ENCODE data around the gene DERA. TPM values are rescaled to one million over a fixed set of nuclear protein-coding genes. Genes with fewer than 3 reads are reported as not detected.

Gene DERA
- 10 to 100 TPM; 33.0 to 33.7 TPM for total RNA-seq

GRCh38 chr12:15910864-15911721 lies at the start of gene DERA:
DERA (plus strand) TSS chr12:15911332; CDS start chr12:15911384, 52 bp downstream.
- Histone ChIP-seq H3K4me3 (peak within 1 kb of the TSS; percentile 62 to 66), H3K27me3 (replicated peaks; ENCODE audit: insufficient read depth) (no peaks in the 10 kb centered on the region), H3K36me3 (no peaks in the 10 kb centered on the region), H3K4me1 (replicated peaks) (no peaks in the 10 kb centered on the region), H3K9me3 (no peaks in the 10 kb centered on the region), H3K27ac (peak within 1 kb of the TSS; percentile 91)
- TF ChIP-seq CTCF (IDR thresholded peaks at IDR 0.05) (peak in 2 of 4 experiments; percentile 25 to 41), POLR2A (IDR thresholded peaks at IDR 0.05) (peak; percentile 86), POLR2AphosphoS5 (IDR thresholded peaks at IDR 0.05) (no peak)
- peak; percentile 74 for DNase-seq (ENCODE audit: low spot score)
- intact Hi-C loops (cut with DNase I): no loop called here
- under 1% methylated on average over 54 of the region's 59 CpGs for WGBS

- Histone ChIP-seq H3K4me3 (no peak overlapping the region), H3K27me3 (replicated peaks; ENCODE audit: insufficient read depth) (no peaks in the 10 kb centered on the region), H3K9me3 (no peaks in the 10 kb centered on the region), H3K27ac (no peak overlapping the region), H3K4me1 (replicated peaks) (no peaks in the 10 kb centered on the region), H3K36me3 (no peaks in the 10 kb centered on the region)
- intact Hi-C loops (cut with DNase I): no loop called here
- DNase-seq (ENCODE audit: low spot score): no peak
- WGBS: 52% methylated on average over 1 of the region's 1 CpG
- TF ChIP-seq POLR2AphosphoS5 (IDR thresholded peaks at IDR 0.05) (no peak), POLR2A (IDR thresholded peaks at IDR 0.05) (no peak), CTCF (IDR thresholded peaks at IDR 0.05) (no peak)
Measured at GRCh38 chr12:15861404-15861803, 49.7 kb upstream of the DERA start.

GRCh38 chr12:15862840-15863239 lies 48.3 kb upstream of the DERA start:
- no peaks in the 10 kb centered on the region for H3K27me3 ChIP-seq (replicated peaks; ENCODE audit: insufficient read depth)
- H3K36me3 ChIP-seq: no peaks in the 10 kb centered on the region
- intact Hi-C loops (cut with DNase I): no loop called here
- 83% methylated on average over 1 of the region's 1 CpG for WGBS
- no peak for TF ChIP-seq CTCF (IDR thresholded peaks at IDR 0.05)
- no peak for TF ChIP-seq POLR2A (IDR thresholded peaks at IDR 0.05)
- TF ChIP-seq POLR2AphosphoS5 (IDR thresholded peaks at IDR 0.05): no peak
- H3K4me1 ChIP-seq (replicated peaks): no peaks in the 10 kb centered on the region
- no peak overlapping the region for H3K27ac ChIP-seq
- no peaks in the 10 kb centered on the region for H3K9me3 ChIP-seq
- H3K4me3 ChIP-seq: no peak overlapping the region
- DNase-seq (ENCODE audit: low spot score): no peak

GRCh38 chr12:15863372-15863771 lies 47.8 kb upstream of the DERA start:
- H3K36me3 ChIP-seq: no peaks in the 10 kb centered on the region
- intact Hi-C loops (cut with DNase I): no loop called here
- H3K27me3 ChIP-seq (replicated peaks; ENCODE audit: insufficient read depth): no peaks in the 10 kb centered on the region
- 46% methylated on average over 9 of the region's 9 CpGs for WGBS
- no peaks in the 10 kb centered on the region for H3K4me1 ChIP-seq (replicated peaks)
- no peaks in the 10 kb centered on the region for H3K9me3 ChIP-seq
- H3K27ac ChIP-seq: no peak overlapping the region
- TF ChIP-seq CTCF (IDR thresholded peaks at IDR 0.05): no peak
- TF ChIP-seq POLR2AphosphoS5 (IDR thresholded peaks at IDR 0.05): no peak
- no peak for TF ChIP-seq POLR2A (IDR thresholded peaks at IDR 0.05)
- no peak overlapping the region for H3K4me3 ChIP-seq
- DNase-seq (ENCODE audit: low spot score): no peak

- H3K9me3 ChIP-seq: no peaks in the 10 kb centered on the region
- 81% methylated on average over 6 of the region's 6 CpGs for WGBS
- H3K27me3 ChIP-seq (replicated peaks; ENCODE audit: insufficient read depth): no peaks in the 10 kb centered on the region
- intact Hi-C loops (cut with DNase I): no loop called here
- no peak overlapping the region for H3K4me3 ChIP-seq
- H3K27ac ChIP-seq: no peak overlapping the region
- TF ChIP-seq CTCF (IDR thresholded peaks at IDR 0.05) (no peak), POLR2AphosphoS5 (IDR thresholded peaks at IDR 0.05) (no peak), POLR2A (IDR thresholded peaks at IDR 0.05) (no peak)
- DNase-seq (ENCODE audit: low spot score): no peak
- H3K36me3 ChIP-seq: no peaks in the 10 kb centered on the region
- H3K4me1 ChIP-seq (replicated peaks): no peaks in the 10 kb centered on the region
Measured at GRCh38 chr12:15863984-15864383, 47.1 kb upstream of the DERA start.
